BLaER1 (cell line): ENCODE results near the gene WWOX.

Experiments
- H3K27ac ChIP-seq: shearing (Covaris generic); formaldehyde crosslinking; 2 replicates; pipeline ENCODE4 v1.8.1; 2022
- H3K27me3 ChIP-seq: shearing (Covaris generic); formaldehyde crosslinking; 2 replicates; pipeline ENCODE4 v1.8.1; 2022
- H3K36me3 ChIP-seq: shearing (Covaris generic); formaldehyde crosslinking; 2 replicates; pipeline ENCODE4 v1.8.1; 2022
- H3K4me1 ChIP-seq: shearing (Covaris generic); formaldehyde crosslinking; 2 replicates; pipeline ENCODE4 v1.8.1; 2022
- H3K4me2 ChIP-seq: shearing (Covaris generic); formaldehyde crosslinking; 2 replicates; pipeline ENCODE4 v1.8.1; 2022
- H3K4me3 ChIP-seq: shearing (Covaris generic); formaldehyde crosslinking; 2 replicates; pipeline ENCODE4 v1.8.1; 2022
- H3K9ac ChIP-seq: shearing (Covaris generic); formaldehyde crosslinking; 2 replicates; pipeline ENCODE4 v1.8.1; 2022
- H3K9me3 ChIP-seq: shearing (Covaris generic); formaldehyde crosslinking; 2 replicates; pipeline ENCODE4 v1.8.1; 2022
- H4K20me1 ChIP-seq: shearing (Covaris generic); formaldehyde crosslinking; 2 replicates; pipeline ENCODE4 v1.8.1; 2022
- Cebpa-rat ChIP-seq: shearing (Covaris generic); IDR thresholded peaks from 2 replicates; pipeline ENCODE4 v1.8.1; 2022

Gene WWOX

DNA sequence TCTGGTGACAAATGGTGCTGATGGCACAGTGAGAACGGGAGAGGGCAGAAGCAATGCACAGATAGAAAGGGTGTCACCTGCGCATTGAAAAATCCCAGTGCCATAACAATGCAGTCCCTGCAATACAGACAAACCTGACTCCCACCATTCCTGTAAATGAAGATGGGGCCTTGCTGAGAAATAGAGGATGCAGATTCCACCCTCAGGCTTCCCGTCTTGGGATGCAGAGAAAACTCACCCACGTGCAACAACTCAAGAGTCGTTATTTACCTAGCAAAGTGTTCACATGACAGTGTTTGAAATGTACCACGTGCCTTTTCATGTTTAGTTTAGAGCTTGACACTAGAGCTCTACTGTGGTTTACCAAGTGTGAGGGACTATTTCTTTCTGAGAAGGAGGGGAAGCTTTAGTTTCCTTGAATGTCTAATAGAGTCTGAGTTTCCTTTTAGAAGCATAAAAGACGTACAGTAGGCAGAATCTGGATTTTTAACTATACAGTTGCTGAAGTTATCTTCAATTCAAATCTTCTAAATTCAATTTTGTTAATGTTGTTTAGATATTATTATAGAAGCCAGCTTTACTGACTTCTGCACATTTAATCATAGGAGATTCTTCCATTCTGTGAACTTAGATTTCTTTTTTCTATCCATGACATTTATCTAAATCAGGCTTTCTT is 35.6 kb downstream of the WWOX start:
- H3K4me3 ChIP-seq: no peak overlapping the region
- 0 out of 2 replicates have a peak, but pooled peaks cover 2% of the 10 kb centered on the region for H3K9me3 ChIP-seq
- no peak for TF ChIP-seq Cebpa-rat
- H3K27ac ChIP-seq: no peak overlapping the region
- H4K20me1 ChIP-seq: no peaks in the 10 kb centered on the region
- no peak overlapping the region for H3K9ac ChIP-seq
- H3K4me1 ChIP-seq: peaks cover 13% of the 10 kb centered on the region
- peaks cover 15% of the 10 kb centered on the region for H3K36me3 ChIP-seq
- no peak overlapping the region for H3K4me2 ChIP-seq
- H3K27me3 ChIP-seq: no peaks in the 10 kb centered on the region

DNA sequence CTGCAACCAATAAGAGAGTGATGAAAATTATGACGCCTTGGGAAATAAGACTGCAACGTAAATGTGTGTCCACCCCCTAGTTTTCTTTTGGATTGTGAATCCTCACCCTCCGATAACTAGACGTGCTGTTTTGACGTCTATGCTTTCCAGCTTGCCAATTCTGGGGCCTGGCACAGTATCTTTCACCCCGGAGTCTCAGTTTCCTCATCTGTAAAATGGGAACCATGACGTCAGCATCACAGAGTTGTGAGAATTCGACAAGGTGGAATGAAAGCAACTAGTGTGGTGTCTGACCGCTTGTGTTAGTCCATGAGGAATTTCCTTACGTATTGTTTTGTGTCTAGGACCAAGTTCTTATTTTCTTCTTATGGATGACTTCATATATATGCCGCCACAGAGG is 37.7 kb downstream of the WWOX start:
- Histone ChIP-seq H3K4me3 (no peak overlapping the region), H3K27me3 (no peaks in the 10 kb centered on the region), H3K9me3 (peaks cover 5% of the 10 kb centered on the region; the same call in 1 of the 2 replicates), H3K27ac (no peak overlapping the region), H3K4me2 (no peak overlapping the region), H4K20me1 (no peaks in the 10 kb centered on the region), H3K4me1 (peaks cover 13% of the 10 kb centered on the region), H3K36me3 (peaks cover 5% of the 10 kb centered on the region; the same call in 1 of the 2 replicates), H3K9ac (no peak overlapping the region)
- TF ChIP-seq Cebpa-rat: no peak

DNA sequence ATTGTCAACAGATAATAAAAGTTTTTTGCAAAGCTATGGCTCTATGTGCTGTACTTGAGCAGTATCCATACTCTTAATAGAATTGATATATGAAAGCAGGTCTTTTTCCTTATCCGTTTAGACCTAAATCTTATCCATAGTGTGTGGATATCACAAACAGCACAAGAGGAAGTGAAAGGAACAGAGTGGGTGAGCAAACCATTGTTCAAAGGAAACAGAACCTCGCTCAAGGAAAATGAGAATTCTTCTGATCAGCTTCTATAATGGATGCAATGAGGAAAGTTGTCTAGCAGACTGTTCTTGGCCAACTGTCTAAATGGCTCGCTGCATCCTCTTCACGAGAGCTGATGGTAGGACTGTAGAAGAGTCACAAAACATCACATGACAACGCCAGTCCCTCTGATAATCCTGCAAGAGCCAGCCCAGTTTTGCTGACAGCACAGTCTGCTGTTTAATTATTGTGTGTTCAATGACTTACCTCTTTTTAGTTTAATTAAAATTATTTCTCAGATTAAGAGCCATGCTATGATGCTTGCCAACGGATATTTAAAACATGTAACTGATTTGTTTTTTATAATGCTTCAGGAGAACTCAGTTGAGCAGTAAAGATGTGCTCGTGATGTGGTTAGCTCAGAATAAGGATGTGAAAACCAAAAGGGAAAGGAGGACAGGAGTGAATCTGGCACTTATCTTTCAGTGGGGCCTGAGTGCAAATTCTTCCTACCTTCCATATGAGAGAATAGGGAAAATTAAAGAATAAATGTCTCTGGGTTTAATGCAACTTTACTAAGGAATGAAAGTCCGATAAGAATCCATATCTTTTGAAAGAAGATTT is 38.5 kb downstream of the WWOX start:
- no peak for TF ChIP-seq Cebpa-rat
- Histone ChIP-seq H3K36me3 (no peaks in the 10 kb centered on the region), H3K9me3 (peaks cover 5% of the 10 kb centered on the region; the same call in 1 of the 2 replicates), H3K4me3 (no peak overlapping the region), H3K9ac (no peak overlapping the region), H3K27ac (no peak overlapping the region), H3K27me3 (no peaks in the 10 kb centered on the region), H3K4me1 (peaks cover 13% of the 10 kb centered on the region), H3K4me2 (peak overlapping the region; percentile 26), H4K20me1 (no peaks in the 10 kb centered on the region)

DNA sequence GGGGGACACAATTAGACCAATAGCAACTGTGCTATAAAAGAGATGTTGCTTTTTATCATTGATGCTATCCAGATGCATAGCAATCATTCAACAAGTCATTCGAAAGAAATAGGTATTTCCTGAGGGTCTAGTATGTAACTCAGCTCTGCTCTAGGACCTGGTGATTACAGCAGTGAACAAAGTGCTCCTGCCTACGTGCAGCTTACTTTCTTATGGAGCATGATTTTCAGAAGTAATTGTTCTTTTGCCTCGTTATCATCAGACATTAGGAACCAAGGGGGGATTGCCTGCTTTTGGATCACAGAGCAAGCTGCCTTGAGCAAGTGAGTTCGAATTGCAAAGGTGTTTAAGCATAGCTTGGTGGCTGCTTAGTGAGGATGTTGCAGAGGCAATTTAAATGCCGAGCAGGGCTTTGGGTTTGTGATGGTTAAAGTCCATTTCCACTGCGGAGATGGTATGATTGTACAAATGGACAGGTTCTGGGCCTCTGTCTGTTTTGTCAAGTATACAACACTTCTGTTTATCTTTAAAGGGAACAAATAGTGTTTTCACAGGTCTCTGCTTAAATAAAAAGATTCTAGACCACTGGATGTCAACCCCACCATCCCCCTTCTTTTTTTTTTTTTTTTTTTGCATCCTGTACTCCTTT is 41.5 kb downstream of the WWOX start:
- H3K27me3 ChIP-seq: no peaks in the 10 kb centered on the region
- no peak overlapping the region for H3K9ac ChIP-seq

DNA sequence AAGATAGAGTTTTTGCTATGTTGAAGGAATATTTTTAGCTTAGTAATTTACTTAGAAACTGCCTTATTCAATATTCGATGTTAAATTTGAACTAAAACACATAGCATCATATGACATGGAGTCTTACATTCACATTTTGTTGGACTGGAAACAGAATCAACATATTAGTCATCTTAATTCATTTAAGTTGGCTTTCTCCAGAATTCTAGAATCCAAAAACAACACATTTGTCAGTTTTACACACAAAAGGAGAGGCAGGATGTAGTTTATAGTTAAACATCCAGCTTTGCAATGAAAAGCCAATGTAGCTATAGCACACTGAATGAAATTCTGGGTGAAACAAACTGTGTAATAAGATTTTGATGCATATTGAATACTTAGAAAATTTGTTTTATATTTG is 43.3 kb downstream of the WWOX start:
- peaks cover 9% of the 10 kb centered on the region for H3K4me1 ChIP-seq
- H3K36me3 ChIP-seq: no peaks in the 10 kb centered on the region
- peaks cover 5% of the 10 kb centered on the region; the same call in 1 of the 2 replicates for H3K9me3 ChIP-seq
- H3K27ac ChIP-seq: no peak overlapping the region
- H3K27me3 ChIP-seq: no peaks in the 10 kb centered on the region
- no peak overlapping the region for H3K4me3 ChIP-seq
- H4K20me1 ChIP-seq: no peaks in the 10 kb centered on the region
- H3K4me2 ChIP-seq: no peak overlapping the region
- H3K9ac ChIP-seq: no peak overlapping the region
- TF ChIP-seq Cebpa-rat: no peak

More for the DNA sequence above, 41.5 kb downstream of the WWOX start:
- H3K27ac ChIP-seq: no peak overlapping the region
- no peak for TF ChIP-seq Cebpa-rat
- no peak overlapping the region for H3K4me2 ChIP-seq
- no peaks in the 10 kb centered on the region for H4K20me1 ChIP-seq
- H3K4me3 ChIP-seq: no peak overlapping the region
- H3K9me3 ChIP-seq: peaks cover 5% of the 10 kb centered on the region; the same call in 1 of the 2 replicates
- no peaks in the 10 kb centered on the region for H3K36me3 ChIP-seq
- H3K4me1 ChIP-seq: peaks cover 13% of the 10 kb centered on the region

DNA sequence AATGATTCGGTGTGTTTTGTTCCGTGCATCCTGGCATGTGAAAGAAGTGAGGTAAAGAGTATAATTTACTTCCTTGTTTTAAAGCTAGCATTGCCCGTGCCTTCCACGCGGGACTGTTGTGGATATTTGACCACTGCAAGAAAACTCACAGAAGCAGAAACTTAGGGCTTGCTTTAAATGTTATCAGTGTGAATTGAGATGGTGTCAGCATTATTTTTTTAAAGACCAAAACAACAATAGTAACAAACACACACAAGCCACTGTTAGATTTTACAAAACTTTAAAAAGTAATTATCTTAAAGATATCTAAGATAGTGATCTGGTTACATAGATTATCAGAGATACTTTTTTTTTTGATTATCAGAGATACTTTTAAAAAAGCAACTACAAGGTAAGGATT is 47.4 kb downstream of the WWOX start:
- Histone ChIP-seq H3K27me3 (no peaks in the 10 kb centered on the region), H3K9ac (no peak overlapping the region), H3K4me2 (no peak overlapping the region), H4K20me1 (no peaks in the 10 kb centered on the region), H3K36me3 (no peaks in the 10 kb centered on the region), H3K9me3 (no peaks in the 10 kb centered on the region), H3K4me1 (no peaks in the 10 kb centered on the region), H3K4me3 (no peak overlapping the region), H3K27ac (no peak overlapping the region)
- TF ChIP-seq Cebpa-rat: no peak

DNA sequence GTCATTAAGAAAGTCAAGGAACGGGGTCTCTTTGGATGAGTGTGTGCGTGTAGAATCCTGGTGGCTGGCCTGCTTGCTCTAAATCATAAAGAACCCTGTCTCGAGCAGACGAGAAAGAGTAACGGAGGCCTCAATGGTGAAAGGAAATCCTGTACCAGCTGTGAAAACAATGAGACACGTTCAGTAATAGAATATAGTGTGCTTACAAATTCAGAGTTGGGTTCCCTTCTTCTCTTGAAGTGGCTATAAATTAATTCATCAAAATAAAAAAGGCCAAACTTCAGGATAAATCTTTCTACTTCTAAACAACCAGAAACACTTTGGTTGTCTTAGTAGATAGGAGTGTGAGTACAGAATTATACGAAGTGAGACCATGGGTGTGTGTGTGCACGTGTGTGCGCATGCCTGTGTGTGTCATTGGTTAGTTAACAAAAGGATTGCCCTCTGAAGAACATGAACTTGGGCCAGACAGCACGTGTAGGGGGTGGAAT is 48.5 kb downstream of the WWOX start:
- no peak overlapping the region for H3K4me2 ChIP-seq
- H3K4me1 ChIP-seq: no peaks in the 10 kb centered on the region
- H3K27me3 ChIP-seq: no peaks in the 10 kb centered on the region
- H4K20me1 ChIP-seq: no peaks in the 10 kb centered on the region
- H3K36me3 ChIP-seq: no peaks in the 10 kb centered on the region
- H3K9ac ChIP-seq: no peak overlapping the region
- H3K9me3 ChIP-seq: no peaks in the 10 kb centered on the region
- H3K4me3 ChIP-seq: no peak overlapping the region
- H3K27ac ChIP-seq: no peak overlapping the region
- no peak for TF ChIP-seq Cebpa-rat

DNA sequence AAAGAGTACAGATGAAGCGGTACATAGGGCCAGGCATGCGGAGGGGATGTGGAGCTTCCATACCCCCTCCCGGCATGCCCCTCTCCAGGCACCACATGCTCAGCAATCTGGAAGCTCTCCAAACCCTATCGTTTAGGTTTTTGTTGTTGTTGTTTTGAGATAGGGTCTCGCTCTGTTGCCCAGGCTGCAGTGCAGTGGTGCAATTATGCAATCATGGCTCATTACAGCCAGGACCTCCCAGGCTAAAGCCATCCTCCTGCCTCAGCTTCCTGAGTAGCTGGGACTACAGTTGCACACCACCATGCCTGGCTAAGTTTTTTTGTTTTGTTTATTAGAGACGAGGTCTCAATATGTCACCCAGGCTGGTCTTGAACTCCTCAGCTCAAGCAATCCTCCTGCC is 50.8 kb downstream of the WWOX start:
- Histone ChIP-seq H3K4me3 (no peak overlapping the region), H3K9me3 (no peaks in the 10 kb centered on the region), H3K36me3 (no peaks in the 10 kb centered on the region), H3K9ac (no peak overlapping the region), H3K4me1 (no peaks in the 10 kb centered on the region), H3K4me2 (no peak overlapping the region), H4K20me1 (no peaks in the 10 kb centered on the region), H3K27ac (no peak overlapping the region), H3K27me3 (no peaks in the 10 kb centered on the region)
- no peak for TF ChIP-seq Cebpa-rat

DNA sequence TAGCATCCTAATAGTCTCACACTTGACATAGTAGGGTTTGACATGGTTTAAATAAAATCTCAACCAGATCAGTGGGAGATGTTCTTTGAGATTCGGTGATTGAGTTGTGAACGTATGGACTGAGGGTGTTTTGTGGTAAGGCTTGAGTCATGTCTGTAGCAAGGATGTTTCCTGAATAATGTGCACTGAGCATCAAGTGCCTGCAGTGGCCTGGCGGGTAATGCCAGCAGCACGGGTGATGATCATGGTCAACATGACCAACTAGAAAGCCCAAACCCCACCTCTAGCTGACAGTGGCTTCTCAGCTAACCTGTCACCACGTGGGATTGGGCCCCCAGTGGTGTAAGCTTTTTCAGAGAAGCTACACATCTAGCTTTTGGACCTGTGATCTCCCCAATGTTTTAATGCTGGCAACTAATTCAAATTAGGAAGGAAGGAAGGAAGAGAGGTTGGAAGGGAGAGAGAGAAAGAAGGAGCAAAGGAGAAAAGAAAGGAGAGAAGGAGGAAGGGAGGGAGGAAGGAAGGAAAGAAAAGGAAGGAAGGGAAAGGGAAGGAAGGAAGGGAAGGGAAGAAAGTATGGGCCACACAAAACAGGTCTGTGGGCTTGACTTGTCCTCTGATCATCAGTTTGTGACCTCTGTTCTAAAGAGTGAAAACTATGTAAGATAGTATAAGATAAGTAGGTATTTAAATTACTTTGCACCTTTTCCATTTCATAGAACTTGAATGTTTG is 55.4 kb downstream of the WWOX start:
- no peak overlapping the region for H3K4me3 ChIP-seq
- no peak overlapping the region for H3K4me2 ChIP-seq
- no peaks in the 10 kb centered on the region for H3K27me3 ChIP-seq
- no peak overlapping the region for H3K9ac ChIP-seq
- no peaks in the 10 kb centered on the region for H4K20me1 ChIP-seq
- peaks cover 10% of the 10 kb centered on the region for H3K9me3 ChIP-seq
- no peaks in the 10 kb centered on the region for H3K4me1 ChIP-seq
- no peaks in the 10 kb centered on the region for H3K36me3 ChIP-seq
- TF ChIP-seq Cebpa-rat: no peak
- no peak overlapping the region for H3K27ac ChIP-seq
